SK-N-MC (cell line): ENCODE results near the gene CALCB.
A peak's percentile ranks its signal among the peaks of the same experiment; 100 is the strongest.

ENCODE experiments used
- DNase-seq: peaks from one replicate; pipeline ENCODE4 v3.0.0-alpha.2; 2011; ENCODE audit warnings: low read depth, low spot score
- H3K27ac ChIP-seq: fragments of 200-600 bp; sonication (generic); 2 replicates; pipeline ENCODE4 v1.5.1; 2016; ENCODE audit warnings: mixed run types
- H3K36me3 ChIP-seq: fragments of 200-600 bp; sonication (generic); 2 replicates; pipeline ENCODE4 v1.6.1; 2017; ENCODE audit warnings: antibody characterized with exemption, low read length, mixed read lengths; ENCODE audit not compliant: insufficient read depth
- H3K4me3 ChIP-seq: fragments of 200-600 bp; sonication (generic); 2 replicates; pipeline ENCODE4 v1.5.1; 2016
- H3K9ac ChIP-seq: fragments of 200-600 bp; sonication (generic); 2 replicates; pipeline ENCODE4 v1.8.0; 2017; ENCODE audit warnings: mixed run types, mixed read lengths; ENCODE audit not compliant: insufficient read length
- H3K9me3 ChIP-seq: fragments of 200-600 bp; sonication (generic); 2 replicates; pipeline ENCODE4 v1.6.1; 2017; ENCODE audit warnings: low read depth, mild to moderate bottlenecking, antibody characterized with exemption, low read length, moderate library complexity, mixed read lengths
- EZH2 ChIP-seq: fragments of 200-600 bp; sonication (generic); IDR thresholded peaks from one replicate; pipeline ENCODE4 v1.6.1; 2017; ENCODE audit warnings: antibody characterized with exemption
- FOXP2 ChIP-seq: optimal IDR thresholded peaks from 2 replicates; pipeline ENCODE3; 2011; ENCODE audit warnings: mild to moderate bottlenecking, moderate library complexity; ENCODE audit not compliant: insufficient read depth; ENCODE audit errors: extremely low read length, control extremely low read depth
- POLR2AphosphoS5 ChIP-seq: IDR thresholded peaks from 2 replicates; pipeline ENCODE4 v1.6.1; 2012; ENCODE audit warnings: mild to moderate bottlenecking, low read depth, low read length, borderline replicate concordance

CALCB gene

DNA sequence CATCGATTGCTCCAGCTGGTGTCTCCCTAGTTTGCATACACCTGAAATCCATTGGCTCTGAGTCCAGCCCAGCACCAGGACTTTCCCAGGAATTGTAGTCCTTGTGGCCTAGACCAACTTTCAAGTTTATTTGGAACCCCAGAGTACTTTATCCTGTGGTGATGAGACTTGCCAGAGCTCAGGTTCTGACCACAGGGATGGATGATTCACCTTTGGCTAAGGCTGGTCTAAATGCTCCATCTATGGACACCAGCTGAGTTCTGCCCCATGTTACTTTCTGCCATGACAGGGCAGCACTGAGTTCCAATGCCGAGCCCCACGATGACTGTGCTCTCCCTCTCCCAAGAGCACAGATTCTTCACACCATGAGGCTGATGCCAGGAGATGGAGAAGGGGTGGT, 24.0 kb downstream of the CALCB start:
- Histone ChIP-seq H3K9ac (no peak overlapping the region), H3K4me3 (no peak overlapping the region), H3K36me3 (no peaks in the 10 kb centered on the region), H3K27ac (no peak overlapping the region), H3K9me3 (no peaks in the 10 kb centered on the region)
- no peak for DNase-seq
- no peak for TF ChIP-seq POLR2AphosphoS5
- TF ChIP-seq FOXP2 = no peak
- TF ChIP-seq EZH2 = no peak

DNA sequence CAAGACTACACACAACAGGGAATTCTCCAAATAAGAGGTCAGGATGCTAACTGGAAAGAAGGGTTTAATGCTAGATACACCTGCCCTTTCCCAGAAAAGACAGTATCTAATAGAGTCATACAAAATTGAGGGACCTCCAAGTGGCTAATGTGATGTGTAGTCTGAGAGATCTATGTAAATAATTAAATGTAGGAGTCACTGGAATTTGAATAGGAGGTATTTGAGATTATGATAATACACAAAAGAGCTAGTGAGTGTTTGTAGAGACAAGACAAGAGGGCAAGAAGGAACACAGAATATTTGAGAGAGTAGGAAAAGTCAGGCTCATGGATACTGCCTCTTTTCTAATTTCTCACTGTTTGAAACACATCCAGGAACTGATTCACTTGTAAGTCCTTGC, 25.9 kb downstream of the CALCB start:
- Histone ChIP-seq H3K9me3 (no peaks in the 10 kb centered on the region), H3K36me3 (no peaks in the 10 kb centered on the region), H3K4me3 (no peak overlapping the region), H3K27ac (no peak overlapping the region), H3K9ac (no peak overlapping the region)
- DNase-seq = no peak
- TF ChIP-seq EZH2 = no peak
- no peak for TF ChIP-seq FOXP2
- TF ChIP-seq POLR2AphosphoS5 = no peak

DNA sequence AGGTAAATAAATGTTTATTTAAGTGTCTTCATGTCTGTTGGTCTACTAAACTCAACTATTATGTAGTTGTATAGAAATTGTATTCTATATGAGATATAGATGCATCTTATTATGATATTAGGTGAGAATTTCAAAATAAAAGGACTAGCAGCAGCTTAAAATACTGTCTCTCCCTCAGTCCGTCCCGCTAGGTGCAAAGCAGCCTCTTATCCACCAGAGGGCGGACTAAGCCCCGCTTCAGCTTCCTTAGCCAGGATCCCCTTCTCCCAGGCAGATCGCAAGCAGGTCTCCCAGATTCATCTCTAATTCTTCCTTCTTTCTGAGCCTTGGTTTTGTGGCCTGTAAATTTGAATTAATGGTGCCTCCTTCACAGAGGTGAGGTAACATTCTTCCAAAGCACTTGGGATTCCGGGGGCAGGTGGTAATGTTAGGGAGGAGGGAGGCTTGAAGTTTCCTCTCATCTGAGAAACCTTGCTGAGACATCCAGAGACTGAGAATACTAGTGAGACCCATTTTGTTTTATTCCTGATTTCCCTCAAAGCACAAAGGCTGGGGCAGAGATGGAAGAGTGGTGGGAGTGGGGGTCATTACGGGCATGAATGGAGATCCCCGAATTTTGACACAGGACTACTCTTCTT, 27.8 kb downstream of the CALCB start:
- no peak overlapping the region for H3K9ac ChIP-seq
- H3K36me3 ChIP-seq = no peaks in the 10 kb centered on the region
- H3K9me3 ChIP-seq = no peaks in the 10 kb centered on the region
- no peak overlapping the region for H3K27ac ChIP-seq
- H3K4me3 ChIP-seq = no peak overlapping the region
- no peak for TF ChIP-seq POLR2AphosphoS5
- TF ChIP-seq EZH2 = no peak
- no peak for TF ChIP-seq FOXP2
- peak; percentile 37 for DNase-seq

DNA sequence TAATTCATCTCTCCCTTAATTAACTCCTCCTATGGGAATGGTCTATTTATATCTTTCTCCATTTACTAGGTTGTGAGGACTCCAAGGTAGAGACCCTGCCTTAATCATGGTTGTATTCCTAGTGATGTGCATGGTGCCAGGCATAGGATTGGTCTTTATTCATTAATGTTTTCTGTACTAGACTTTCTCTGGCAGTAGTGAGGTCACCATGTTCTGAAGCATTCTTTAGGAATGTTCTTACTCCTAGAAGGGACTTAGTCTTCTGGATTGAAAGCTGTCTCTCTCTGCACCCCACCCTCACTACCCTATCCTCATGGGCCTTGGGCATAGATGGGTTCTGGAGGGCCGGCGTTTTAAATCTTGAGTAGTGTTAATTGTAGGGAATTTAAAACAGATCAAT, 30.8 kb downstream of the CALCB start:
- Histone ChIP-seq H3K4me3 (no peak overlapping the region), H3K36me3 (no peaks in the 10 kb centered on the region), H3K9ac (no peak overlapping the region), H3K9me3 (no peaks in the 10 kb centered on the region), H3K27ac (no peak overlapping the region)
- TF ChIP-seq EZH2 = no peak
- no peak for TF ChIP-seq FOXP2
- no peak for TF ChIP-seq POLR2AphosphoS5
- DNase-seq = no peak

DNA sequence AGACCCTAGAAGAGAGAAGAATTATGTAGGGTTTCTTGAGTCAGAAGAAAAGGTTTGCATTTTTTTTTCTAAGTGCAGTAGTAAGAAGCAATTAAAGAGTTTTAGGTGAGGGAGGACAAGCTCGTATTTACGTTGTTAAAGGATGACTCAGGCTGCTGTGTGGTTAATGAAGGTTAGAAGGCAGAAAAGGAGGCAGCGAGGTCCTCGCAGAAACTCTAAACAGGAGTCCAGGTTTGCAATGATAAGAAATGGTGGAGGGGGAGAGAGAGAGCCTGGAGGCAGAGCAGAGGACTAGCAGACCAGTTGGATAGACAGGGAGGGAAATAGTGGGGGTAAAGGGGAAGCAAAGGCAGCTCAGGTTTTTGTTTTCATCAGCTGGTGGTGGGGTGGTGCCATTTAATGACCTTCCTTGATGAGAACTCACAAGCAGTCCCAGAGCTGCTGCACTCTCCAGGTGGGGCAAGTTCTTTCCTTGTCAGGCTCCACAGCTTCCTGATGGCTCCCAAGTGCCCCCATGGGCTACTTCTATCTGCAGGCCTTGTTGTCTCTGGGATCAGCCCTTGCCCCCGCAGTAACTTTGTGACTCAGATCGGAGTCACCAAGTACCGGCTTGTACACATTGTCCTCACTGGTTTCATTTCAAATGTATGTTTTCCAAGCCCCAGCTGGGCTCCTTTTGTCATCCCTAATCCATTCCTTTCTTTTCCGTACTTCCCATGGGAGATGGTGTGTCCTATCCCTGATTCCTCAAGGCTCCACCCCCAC, 33.0 kb downstream of the CALCB start:
- no peak for DNase-seq
- Histone ChIP-seq H3K27ac (no peak overlapping the region), H3K9ac (no peak overlapping the region), H3K36me3 (no peaks in the 10 kb centered on the region), H3K9me3 (no peaks in the 10 kb centered on the region), H3K4me3 (no peak overlapping the region)
- TF ChIP-seq FOXP2 (no peak), EZH2 (no peak), POLR2AphosphoS5 (no peak)

GRCh38 chr11:15107730-15108515, 34.5 kb downstream of the CALCB start:
- Histone ChIP-seq H3K9me3 (no peaks in the 10 kb centered on the region), H3K27ac (no peak overlapping the region), H3K9ac (no peak overlapping the region), H3K4me3 (no peak overlapping the region), H3K36me3 (no peaks in the 10 kb centered on the region)
- TF ChIP-seq FOXP2 (no peak), EZH2 (no peak), POLR2AphosphoS5 (no peak)
- DNase-seq = no peak

DNA sequence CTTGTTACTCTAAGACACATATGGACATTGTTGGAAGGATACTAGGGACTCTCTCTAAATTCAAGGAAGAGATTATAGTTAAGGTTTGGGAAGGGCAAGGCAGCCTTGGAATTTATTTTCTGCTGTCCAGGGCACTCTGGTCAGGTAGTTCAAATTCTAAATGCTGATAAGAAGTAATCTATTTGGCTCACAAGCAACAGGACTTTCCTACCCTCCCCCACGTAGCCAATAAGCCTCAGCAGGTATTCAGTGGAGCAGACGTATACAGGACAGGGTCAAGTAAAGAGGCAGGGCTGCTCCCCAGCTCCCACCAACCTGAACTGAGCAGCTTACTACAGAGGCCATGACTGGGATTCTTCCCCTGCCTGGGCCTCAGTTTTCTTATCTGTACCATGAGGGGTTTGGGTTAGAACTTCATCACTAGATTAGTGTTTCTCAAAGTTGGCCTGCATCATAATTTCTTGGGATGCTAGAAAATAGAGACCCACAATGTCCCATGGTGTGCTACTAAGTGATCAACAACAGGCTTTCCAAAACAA, 35.3 kb downstream of the CALCB start:
- Histone ChIP-seq H3K9ac (no peak overlapping the region), H3K9me3 (no peaks in the 10 kb centered on the region), H3K27ac (no peak overlapping the region), H3K4me3 (no peak overlapping the region), H3K36me3 (no peaks in the 10 kb centered on the region)
- TF ChIP-seq POLR2AphosphoS5 (no peak), EZH2 (no peak), FOXP2 (no peak)
- DNase-seq = no peak

DNA sequence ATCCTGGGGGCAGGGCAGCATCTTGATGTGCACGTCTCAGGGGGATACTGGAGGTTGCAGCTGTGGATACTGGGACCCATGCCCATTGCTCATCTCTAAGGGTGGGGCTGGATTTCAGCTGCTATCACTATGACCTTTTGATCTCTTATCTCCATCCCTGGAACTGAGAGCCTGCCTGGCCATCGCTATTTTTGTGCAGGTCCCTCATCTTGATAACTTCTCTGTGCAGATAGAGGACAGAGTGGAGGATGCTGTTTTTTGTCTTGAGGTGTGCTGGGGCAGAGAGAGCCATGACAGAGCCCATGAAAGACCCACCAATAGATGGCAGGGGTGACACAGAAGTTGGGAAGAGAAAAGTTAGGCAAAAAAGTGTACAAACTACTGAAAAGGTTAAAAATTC, 36.2 kb downstream of the CALCB start:
- TF ChIP-seq FOXP2 = no peak
- no peak for TF ChIP-seq POLR2AphosphoS5
- H3K9ac ChIP-seq = no peak overlapping the region
- no peak for DNase-seq
- H3K9me3 ChIP-seq = no peaks in the 10 kb centered on the region
- H3K27ac ChIP-seq = no peak overlapping the region
- H3K4me3 ChIP-seq = no peak overlapping the region
- H3K36me3 ChIP-seq = no peaks in the 10 kb centered on the region
